HepG2 (cell line): ENCODE data around the gene TMEM198. TPM values are rescaled to one million over a fixed set of nuclear protein-coding genes. Genes with fewer than 3 reads are reported as not detected.

Experiments used
- CEBPG ChIP-seq: IDR thresholded peaks from 2 replicates; pipeline ENCODE4 v1.6.1; 2016
- GABPA ChIP-seq, 2 experiments: IDR thresholded peaks; 2 replicates each; pipeline ENCODE4 v1.6.1; 2011 to 2016; ENCODE audit warnings: low read depth in 2 of 2, low read length in 1 of 2, missing biosample characterization in 1 of 2, missing genetic modification characterization in 1 of 2
- HMG20B ChIP-seq: conservative IDR thresholded peaks from 2 replicates; pipeline ENCODE4 v1.6.1; 2016; ENCODE audit warnings: missing genetic modification reagents, missing compliant biosample characterization
- PHF5A ChIP-seq: IDR thresholded peaks from one replicate; pipeline ENCODE4 v1.6.1; 2018; ENCODE audit warnings: low read depth, missing genetic modification reagents; ENCODE audit not compliant: unreplicated experiment
- RBAK ChIP-seq: sonication (generic); formaldehyde crosslinking; IDR thresholded peaks from 2 replicates; pipeline ENCODE4 v1.5.1; 2020; ENCODE audit warnings: mild to moderate bottlenecking, missing genetic modification reagents
- RBFOX2 ChIP-seq: fragments of 200-400 bp; formaldehyde crosslinking; IDR thresholded peaks from 2 replicates; pipeline ENCODE4 v1.6.1; 2017; ENCODE audit warnings: low read depth, mild to moderate bottlenecking, low read length
- RBM39 ChIP-seq: fragments of 200-400 bp; formaldehyde crosslinking; IDR thresholded peaks from one replicate; pipeline ENCODE4 v1.6.1; 2018; ENCODE audit warnings: antibody characterized with exemption, mild to moderate bottlenecking, low read depth, low read length; ENCODE audit not compliant: poor library complexity, severe bottlenecking
- SNAPC2 ChIP-seq: sonication (generic); formaldehyde crosslinking; IDR thresholded peaks from 2 replicates; pipeline ENCODE4 v1.8.1; 2022; ENCODE audit warnings: mild to moderate bottlenecking, missing genetic modification reagents
- ZNF33B ChIP-seq: sonication (generic); formaldehyde crosslinking; IDR thresholded peaks from 2 replicates; pipeline ENCODE4 v1.5.1; 2020; ENCODE audit warnings: mild to moderate bottlenecking, missing genetic modification reagents
- ZNF383 ChIP-seq: sonication (generic); formaldehyde crosslinking; IDR thresholded peaks from 2 replicates; pipeline ENCODE4 v1.4.0; 2020; ENCODE audit warnings: missing genetic modification reagents, mild to moderate bottlenecking, borderline replicate concordance
- ZNF672 ChIP-seq: sonication (generic); formaldehyde crosslinking; IDR thresholded peaks from 2 replicates; pipeline ENCODE4 v1.8.1; 2022; ENCODE audit warnings: missing genetic modification reagents
- ZNF776 ChIP-seq: sonication (generic); formaldehyde crosslinking; IDR thresholded peaks from 2 replicates; pipeline ENCODE4 v1.4.0; 2020; ENCODE audit warnings: mild to moderate bottlenecking, missing genetic modification reagents
- ZNF83 ChIP-seq: sonication (generic); formaldehyde crosslinking; IDR thresholded peaks from 2 replicates; pipeline ENCODE4 v1.4.0; 2020; ENCODE audit warnings: missing genetic modification reagents, mild to moderate bottlenecking, borderline replicate concordance
- polyA plus RNA-seq, 8 experiments: library from polyadenylated mRNA; depleted of rRNA in 3 of 8; stranded (reverse) in 7 of 8; unstranded in 1 of 8; fragments of >200 nt; fragmentation: Illumina TruSeq in 4 of 8; extraction: Trizol in 4 of 8; gene quantifications; 2 replicates each; pipeline versions ENCODE4 v1.2.1 to v1.2.3, GENCODE V29; 2011 to 2016; ENCODE audit warnings: low read depth in 4 of 8, missing spikeins in 1 of 8, mixed read lengths in 1 of 8; ENCODE audit not compliant: insufficient read depth in 1 of 8
- total RNA-seq, 5 experiments: library from RNA; depleted of rRNA; stranded (reverse); fragments of >200 nt; fragmentation: Illumina TruSeq; extraction: Trizol; gene quantifications; 2 replicates each; pipeline ENCODE4 v1.2.3, GENCODE V29; 2016; ENCODE audit warnings: low read depth in 1 of 5
- TF ChIP-seq, protein P1 (sequence below): IDR thresholded peaks from 2 replicates; pipeline ENCODE4 v1.6.1; 2012; ENCODE audit warnings: low read depth, low read length, improper control_type of control experiment
- TF ChIP-seq, protein P2 (sequence below): sonication (generic); formaldehyde crosslinking; IDR thresholded peaks from 2 replicates; pipeline ENCODE4 v1.4.0; 2020; ENCODE audit warnings: low read depth, missing genetic modification reagents
- TF ChIP-seq, protein P3 (sequence below): sonication (generic); formaldehyde crosslinking; IDR thresholded peaks from 2 replicates; pipeline ENCODE4 v1.4.0; 2020; ENCODE audit warnings: missing genetic modification reagents, borderline replicate concordance
- TF ChIP-seq, protein P4 (sequence below): sonication (generic); formaldehyde crosslinking; IDR thresholded peaks from 2 replicates; pipeline ENCODE4 v1.4.0; 2020; ENCODE audit warnings: missing genetic modification reagents
- TF ChIP-seq, protein P5 (sequence below): sonication (generic); formaldehyde crosslinking; IDR thresholded peaks from 2 replicates; pipeline ENCODE4 v1.4.0; 2020; ENCODE audit warnings: mild to moderate bottlenecking, low read depth, missing genetic modification reagents

TMEM198 gene
- total and polyA plus RNA-seq, 2 of the 13 experiments (the other 11 are each of a cell fraction or from before 2014, with no cell fraction given) = 17.3 to 23.5 TPM

DNA sequence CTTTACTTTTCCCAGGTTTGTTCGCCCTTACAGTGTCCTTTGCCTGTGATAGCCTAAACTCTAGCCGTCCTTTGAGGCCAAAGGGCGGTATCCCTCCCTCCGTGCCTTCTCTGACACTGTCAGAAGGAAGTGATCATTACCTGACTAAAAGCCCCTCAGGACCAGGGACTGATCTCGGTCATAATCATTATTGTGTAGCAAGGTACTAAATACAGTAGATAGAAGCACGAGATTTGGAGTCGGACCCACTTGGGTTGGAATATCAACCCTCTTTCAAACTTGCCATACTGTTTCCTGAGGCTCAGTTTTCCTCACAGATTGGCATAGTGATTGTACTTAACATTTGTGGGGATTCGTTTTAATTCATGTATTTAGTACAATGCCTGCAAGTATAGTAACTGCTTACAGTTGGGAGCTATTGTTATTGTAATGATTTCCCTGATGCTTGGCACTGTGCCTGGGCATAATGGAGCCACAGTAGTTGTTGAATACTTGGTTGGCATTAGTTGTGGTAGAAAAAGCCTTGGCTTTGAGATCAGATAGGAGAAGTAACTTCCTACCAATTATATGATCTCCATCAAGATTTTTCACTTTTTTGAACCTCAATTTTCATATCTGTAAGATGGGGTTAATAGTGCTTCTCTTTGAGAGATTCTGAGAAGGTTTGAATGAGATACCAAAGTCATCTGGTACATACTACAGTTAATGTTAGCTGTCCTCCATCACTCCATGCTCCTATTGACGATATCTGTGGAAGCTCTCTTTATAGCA, 54.7 kb downstream of the TMEM198 start (continued):
- TF ChIP-seq, protein P1, sequence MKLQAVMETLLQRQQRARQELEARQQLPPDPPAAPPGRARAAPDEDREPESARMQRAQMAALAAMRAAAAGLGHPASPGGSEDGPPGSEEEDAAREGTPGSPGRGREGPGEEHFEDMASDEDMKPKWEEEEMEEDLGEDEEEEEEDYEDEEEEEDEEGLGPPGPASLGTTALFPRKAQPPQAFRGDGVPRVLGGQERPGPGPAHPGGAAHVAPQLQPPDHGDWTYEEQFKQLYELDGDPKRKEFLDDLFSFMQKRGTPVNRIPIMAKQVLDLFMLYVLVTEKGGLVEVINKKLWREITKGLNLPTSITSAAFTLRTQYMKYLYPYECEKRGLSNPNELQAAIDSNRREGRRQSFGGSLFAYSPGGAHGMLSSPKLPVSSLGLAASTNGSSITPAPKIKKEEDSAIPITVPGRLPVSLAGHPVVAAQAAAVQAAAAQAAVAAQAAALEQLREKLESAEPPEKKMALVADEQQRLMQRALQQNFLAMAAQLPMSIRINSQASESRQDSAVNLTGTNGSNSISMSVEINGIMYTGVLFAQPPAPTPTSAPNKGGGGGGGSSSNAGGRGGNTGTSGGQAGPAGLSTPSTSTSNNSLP = no peak
- TF ChIP-seq, protein P2, sequence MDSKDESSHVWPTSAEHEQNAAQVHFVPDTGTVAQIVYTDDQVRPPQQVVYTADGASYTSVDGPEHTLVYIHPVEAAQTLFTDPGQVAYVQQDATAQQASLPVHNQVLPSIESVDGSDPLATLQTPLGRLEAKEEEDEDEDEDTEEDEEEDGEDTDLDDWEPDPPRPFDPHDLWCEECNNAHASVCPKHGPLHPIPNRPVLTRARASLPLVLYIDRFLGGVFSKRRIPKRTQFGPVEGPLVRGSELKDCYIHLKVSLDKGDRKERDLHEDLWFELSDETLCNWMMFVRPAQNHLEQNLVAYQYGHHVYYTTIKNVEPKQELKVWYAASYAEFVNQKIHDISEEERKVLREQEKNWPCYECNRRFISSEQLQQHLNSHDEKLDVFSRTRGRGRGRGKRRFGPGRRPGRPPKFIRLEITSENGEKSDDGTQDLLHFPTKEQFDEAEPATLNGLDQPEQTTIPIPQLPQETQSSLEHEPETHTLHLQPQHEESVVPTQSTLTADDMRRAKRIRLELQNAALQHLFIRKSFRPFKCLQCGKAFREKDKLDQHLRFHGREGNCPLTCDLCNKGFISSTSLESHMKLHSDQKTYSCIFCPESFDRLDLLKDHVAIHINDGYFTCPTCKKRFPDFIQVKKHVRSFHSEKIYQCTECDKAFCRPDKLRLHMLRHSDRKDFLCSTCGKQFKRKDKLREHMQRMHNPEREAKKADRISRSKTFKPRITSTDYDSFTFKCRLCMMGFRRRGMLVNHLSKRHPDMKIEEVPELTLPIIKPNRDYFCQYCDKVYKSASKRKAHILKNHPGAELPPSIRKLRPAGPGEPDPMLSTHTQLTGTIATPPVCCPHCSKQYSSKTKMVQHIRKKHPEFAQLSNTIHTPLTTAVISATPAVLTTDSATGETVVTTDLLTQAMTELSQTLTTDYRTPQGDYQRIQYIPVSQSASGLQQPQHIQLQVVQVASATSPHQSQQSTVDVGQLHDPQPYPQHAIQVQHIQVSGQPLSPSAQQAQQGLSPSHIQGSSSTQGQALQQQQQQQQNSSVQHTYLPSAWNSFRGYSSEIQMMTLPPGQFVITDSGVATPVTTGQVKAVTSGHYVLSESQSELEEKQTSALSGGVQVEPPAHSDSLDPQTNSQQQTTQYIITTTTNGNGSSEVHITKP (CRISPR knock-in tag) = no peak
- TF ChIP-seq PHF5A (CRISPR knock-in tag) (no peak), HMG20B (CRISPR knock-in tag) (no peak), RBM39 (no peak), ZNF83 (CRISPR knock-in tag) (no peak), SNAPC2 (CRISPR knock-in tag) (no peak), ZNF33B (CRISPR knock-in tag) (no peak), RBAK (CRISPR knock-in tag) (no peak), GABPA (IDR thresholded peaks at IDR 0.05; ENCODE audit: low read depth, low read length) (no peak), GABPA (CRISPR knock-in tag; IDR thresholded peaks at IDR 0.05; ENCODE audit: low read depth) (no peak), RBFOX2 (no peak), CEBPG (CRISPR knock-in tag) (no peak), ZNF776 (CRISPR knock-in tag) (no peak), ZNF383 (CRISPR knock-in tag) (no peak; the same call in 1 of the 2 replicates), ZNF672 (no peak)
- TF ChIP-seq, protein P3, sequence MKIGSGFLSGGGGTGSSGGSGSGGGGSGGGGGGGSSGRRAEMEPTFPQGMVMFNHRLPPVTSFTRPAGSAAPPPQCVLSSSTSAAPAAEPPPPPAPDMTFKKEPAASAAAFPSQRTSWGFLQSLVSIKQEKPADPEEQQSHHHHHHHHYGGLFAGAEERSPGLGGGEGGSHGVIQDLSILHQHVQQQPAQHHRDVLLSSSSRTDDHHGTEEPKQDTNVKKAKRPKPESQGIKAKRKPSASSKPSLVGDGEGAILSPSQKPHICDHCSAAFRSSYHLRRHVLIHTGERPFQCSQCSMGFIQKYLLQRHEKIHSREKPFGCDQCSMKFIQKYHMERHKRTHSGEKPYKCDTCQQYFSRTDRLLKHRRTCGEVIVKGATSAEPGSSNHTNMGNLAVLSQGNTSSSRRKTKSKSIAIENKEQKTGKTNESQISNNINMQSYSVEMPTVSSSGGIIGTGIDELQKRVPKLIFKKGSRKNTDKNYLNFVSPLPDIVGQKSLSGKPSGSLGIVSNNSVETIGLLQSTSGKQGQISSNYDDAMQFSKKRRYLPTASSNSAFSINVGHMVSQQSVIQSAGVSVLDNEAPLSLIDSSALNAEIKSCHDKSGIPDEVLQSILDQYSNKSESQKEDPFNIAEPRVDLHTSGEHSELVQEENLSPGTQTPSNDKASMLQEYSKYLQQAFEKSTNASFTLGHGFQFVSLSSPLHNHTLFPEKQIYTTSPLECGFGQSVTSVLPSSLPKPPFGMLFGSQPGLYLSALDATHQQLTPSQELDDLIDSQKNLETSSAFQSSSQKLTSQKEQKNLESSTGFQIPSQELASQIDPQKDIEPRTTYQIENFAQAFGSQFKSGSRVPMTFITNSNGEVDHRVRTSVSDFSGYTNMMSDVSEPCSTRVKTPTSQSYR (CRISPR knock-in tag) = no peak
- TF ChIP-seq, protein P4, sequence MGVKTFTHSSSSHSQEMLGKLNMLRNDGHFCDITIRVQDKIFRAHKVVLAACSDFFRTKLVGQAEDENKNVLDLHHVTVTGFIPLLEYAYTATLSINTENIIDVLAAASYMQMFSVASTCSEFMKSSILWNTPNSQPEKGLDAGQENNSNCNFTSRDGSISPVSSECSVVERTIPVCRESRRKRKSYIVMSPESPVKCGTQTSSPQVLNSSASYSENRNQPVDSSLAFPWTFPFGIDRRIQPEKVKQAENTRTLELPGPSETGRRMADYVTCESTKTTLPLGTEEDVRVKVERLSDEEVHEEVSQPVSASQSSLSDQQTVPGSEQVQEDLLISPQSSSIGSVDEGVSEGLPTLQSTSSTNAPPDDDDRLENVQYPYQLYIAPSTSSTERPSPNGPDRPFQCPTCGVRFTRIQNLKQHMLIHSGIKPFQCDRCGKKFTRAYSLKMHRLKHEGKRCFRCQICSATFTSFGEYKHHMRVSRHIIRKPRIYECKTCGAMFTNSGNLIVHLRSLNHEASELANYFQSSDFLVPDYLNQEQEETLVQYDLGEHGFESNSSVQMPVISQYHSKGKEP = no peak
- TF ChIP-seq, protein P5, sequence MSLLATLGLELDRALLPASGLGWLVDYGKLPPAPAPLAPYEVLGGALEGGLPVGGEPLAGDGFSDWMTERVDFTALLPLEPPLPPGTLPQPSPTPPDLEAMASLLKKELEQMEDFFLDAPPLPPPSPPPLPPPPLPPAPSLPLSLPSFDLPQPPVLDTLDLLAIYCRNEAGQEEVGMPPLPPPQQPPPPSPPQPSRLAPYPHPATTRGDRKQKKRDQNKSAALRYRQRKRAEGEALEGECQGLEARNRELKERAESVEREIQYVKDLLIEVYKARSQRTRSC (CRISPR knock-in tag) = no peak; the same call in 1 of the 2 replicates
